HCT116 (cell line): ENCODE measurements around the gene WAC. TPM values are rescaled to one million over a fixed set of nuclear protein-coding genes. Genes with fewer than 3 reads are reported as not detected.
"Not testable (repeated sequence)": the region's sequence is repeated elsewhere in the genome, so short reads cannot be mapped to it uniquely, and the experiment has no call there.

Experiments
- ATAC-seq: fragments of 200-7000 bp; cut with Tn5 transposase; 2 replicates; pipeline ENCODE4 v1.9.1; 2020; ENCODE audit warnings: mild to moderate bottlenecking, moderate library complexity
- BruUV-seq: library from RNA; stranded (reverse); fragments of 400-500 nt; replicated peaks from 2 replicates; lab custom pipeline; 2021; lab: Mats Ljungman, UMichigan
- CTCF ChIA-PET: fragments of 300-600 bp; sonication (Branson Sonifier 250); formaldehyde crosslinking; loops from one replicate; lab custom pipeline; 2021; ENCODE audit warnings: antibody characterized with exemption; lab: Charles Lee
- POLR2A ChIA-PET: fragments of 300-600, 350-600 bp; sonication (Branson Sonifier 250); formaldehyde crosslinking; loops from one replicate; lab custom pipeline; 2021; ENCODE audit warnings: antibody characterized with exemption; lab: Charles Lee
- RAD21 ChIA-PET, 2 experiments: fragments of 300-600 bp; sonication (Branson Sonifier 250); formaldehyde crosslinking; loops; one replicate each; lab custom pipeline; 2023; ENCODE audit warnings: low total read pairs in 2 of 2; ENCODE audit not compliant: uncharacterized antibody in 2 of 2, unreplicated experiment in 2 of 2, low non-redundant PET in 1 of 2; lab: Charles Lee
- DNase-seq: peaks from one replicate; pipeline ENCODE4 v3.0.0-alpha.2; 2010; ENCODE audit warnings: low read depth, low spot score
- H2AFZ ChIP-seq: fragments of 200-600 bp; shearing (Covaris generic), sonication (generic); 2 replicates; pipeline ENCODE4 v1.6.1; 2017; ENCODE audit warnings: low read depth, mixed run types, mixed read lengths, antibody characterized with exemption, low read length; ENCODE audit not compliant: poor library complexity, severe bottlenecking
- H3K27ac ChIP-seq: 2 replicates; pipeline ENCODE4 v1.5.1; 2012; ENCODE audit warnings: low read depth, low read length
- H3K27me3 ChIP-seq: fragments of 200-600 bp; sonication (generic); 2 replicates; pipeline ENCODE4 v1.6.1; 2016; ENCODE audit warnings: mixed run types, low read length, mixed read lengths; ENCODE audit not compliant: insufficient read depth
- H3K36me3 ChIP-seq, 2 experiments: fragments of 200-500 bp in 1 of 2; fragments of 200-600 bp in 1 of 2; sonication (Bioruptor generic) in 1 of 2; sonication (generic) in 1 of 2; 2 replicates each; pipeline versions ENCODE4 v1.5.1 to v1.6.1; 2014 to 2016; ENCODE audit warnings: low read length in 2 of 2, inconsistent platforms in 1 of 2, mixed read lengths in 1 of 2, mixed run types in 1 of 2; ENCODE audit not compliant: insufficient read depth in 2 of 2, control insufficient read depth in 1 of 2
- H3K4me1 ChIP-seq, 2 experiments: fragments of 200-600 bp in 1 of 2; sonication (generic) in 1 of 2; 2 replicates each; pipeline versions ENCODE4 v1.5.1 to v1.6.1; 2012 to 2017; ENCODE audit warnings: low read length in 2 of 2, inconsistent platforms in 1 of 2, mild to moderate bottlenecking in 1 of 2, mixed read lengths in 1 of 2, mixed run types in 1 of 2, moderate library complexity in 1 of 2; ENCODE audit not compliant: insufficient read depth in 2 of 2, control insufficient read depth in 1 of 2
- H3K4me2 ChIP-seq: fragments of 200-600 bp; sonication (generic); 2 replicates; pipeline ENCODE4 v1.6.1; 2017; ENCODE audit warnings: mixed run types, low read length, mixed read lengths
- H3K4me3 ChIP-seq, 2 experiments: fragments of 200-600 bp in 1 of 2; sonication (generic) in 1 of 2; replicated peaks in 1 of 2; 2 replicates each; pipeline ENCODE4 v1.5.1; 2011 to 2016; ENCODE audit warnings: low read length in 2 of 2, control low read depth in 1 of 2, low read depth in 1 of 2, mild to moderate bottlenecking in 1 of 2, mixed read lengths in 1 of 2, mixed run types in 1 of 2
- H3K79me2 ChIP-seq: fragments of 200-600 bp; sonication (generic); 2 replicates; pipeline ENCODE4 v1.6.1; 2017; ENCODE audit warnings: mild to moderate bottlenecking, mixed run types, low read length, moderate library complexity, mixed read lengths; ENCODE audit not compliant: insufficient read depth
- H3K9ac ChIP-seq: fragments of 200-600 bp; sonication (generic); 2 replicates; pipeline ENCODE4 v1.6.1; 2016; ENCODE audit warnings: low read length, mixed read lengths
- H3K9me2 ChIP-seq: fragments of 200-600 bp; sonication (generic), shearing (Covaris generic); 2 replicates; pipeline ENCODE4 v1.6.1; 2017; ENCODE audit warnings: mixed run types, mild to moderate bottlenecking, moderate library complexity; ENCODE audit not compliant: insufficient read depth
- H3K9me3 ChIP-seq, 2 experiments: fragments of 200-500 bp in 1 of 2; fragments of 200-600 bp in 1 of 2; sonication (Bioruptor generic) in 1 of 2; sonication (generic) in 1 of 2; 2 replicates each; pipeline ENCODE4 v1.6.1; 2014 to 2017; ENCODE audit warnings: low read length in 2 of 2, mixed read lengths in 2 of 2, inconsistent platforms in 1 of 2, low read depth in 1 of 2, mild to moderate bottlenecking in 1 of 2, mixed run types in 1 of 2, moderate library complexity in 1 of 2; ENCODE audit not compliant: control insufficient read depth in 1 of 2, insufficient read depth in 1 of 2
- H4K20me1 ChIP-seq: fragments of 200-600 bp; sonication (generic), shearing (Covaris generic); 2 replicates; pipeline ENCODE4 v1.6.1; 2017; ENCODE audit warnings: mixed run types, mild to moderate bottlenecking, moderate library complexity; ENCODE audit not compliant: insufficient read depth
- EGR1 ChIP-seq: IDR thresholded peaks from 2 replicates; pipeline ENCODE4 v1.6.1; 2012; ENCODE audit warnings: low read depth
- SP1 ChIP-seq: IDR thresholded peaks from 2 replicates; pipeline ENCODE4 v1.6.1; 2012; ENCODE audit warnings: low read depth
- YY1 ChIP-seq: IDR thresholded peaks from 2 replicates; pipeline ENCODE4 v1.6.1; 2011; ENCODE audit warnings: low read length, low read depth, moderate library complexity, mild to moderate bottlenecking; ENCODE audit not compliant: insufficient replicate concordance; ENCODE audit errors: extremely low read depth
- ZNF274 ChIP-seq: fragments of 200-500 bp; sonication (Bioruptor generic); IDR thresholded peaks from 2 replicates; pipeline ENCODE4 v1.6.1; 2014; ENCODE audit warnings: mild to moderate bottlenecking, low read depth, low read length, inconsistent platforms
- intact Hi-C: fragments of 100-400 bp; cut with micrococcal nuclease; formaldehyde crosslinking; loops from 2 replicates; pipeline ENCODE4 v1.10.0; 2022
- total RNA-seq: library from RNA; stranded (reverse); gene quantifications from one replicate; pipeline ENCODE4 v1.2.1, GENCODE V29; 2021; ENCODE audit not compliant: unreplicated experiment
- TF ChIP-seq, protein P1 (sequence below): IDR thresholded peaks from 2 replicates; pipeline ENCODE4 v1.6.1; 2012; ENCODE audit warnings: low read depth
- TF ChIP-seq, protein P2 (sequence below), 3 experiments: fragments of 200-600 bp in 1 of 3; sonication (generic) in 1 of 3; IDR thresholded peaks in 2 of 3; conservative IDR thresholded peaks in 1 of 3; 2 replicates each; pipeline ENCODE4 v1.5.1; 2012 to 2017; ENCODE audit warnings: low read depth in 2 of 3, low read length in 2 of 3, antibody characterized with exemption in 1 of 3, borderline replicate concordance in 1 of 3, control low read depth in 1 of 3, mild to moderate bottlenecking in 1 of 3, mixed read lengths in 1 of 3, mixed run types in 1 of 3, moderate library complexity in 1 of 3; ENCODE audit not compliant: insufficient read depth in 1 of 3
- TF ChIP-seq, protein P3 (sequence below): IDR thresholded peaks from 2 replicates; pipeline ENCODE4 v1.6.1; 2011; ENCODE audit warnings: mild to moderate bottlenecking, low read length, moderate library complexity; ENCODE audit not compliant: insufficient replicate concordance; ENCODE audit errors: extremely low read depth

WAC gene
- total RNA-seq, 1 experiment from 2014 or later = 117 TPM

DNA sequence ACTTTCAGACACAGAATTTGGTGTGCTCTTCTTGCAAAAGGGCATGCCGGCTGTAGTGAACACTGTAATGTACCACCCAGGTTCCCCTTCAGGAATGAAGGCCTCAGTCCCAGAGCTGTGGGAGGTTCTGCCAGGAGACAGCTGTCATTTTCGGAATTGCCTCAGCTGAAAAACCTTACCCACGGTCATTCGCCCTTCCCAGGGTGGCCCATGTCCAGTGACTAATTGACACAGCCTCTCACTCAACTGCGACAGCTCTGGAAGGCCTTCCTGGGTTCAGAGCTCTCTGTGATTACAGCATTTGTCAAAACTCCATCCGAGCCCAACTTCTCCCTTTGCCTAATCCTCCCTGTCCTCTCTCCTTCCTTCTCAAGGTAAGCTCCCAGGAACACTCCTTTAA is 43.7 kb upstream of the WAC start:
- H3K4me3 ChIP-seq = no peak overlapping the region
- CTCF ChIA-PET = no interaction called here
- TF ChIP-seq, protein P1, sequence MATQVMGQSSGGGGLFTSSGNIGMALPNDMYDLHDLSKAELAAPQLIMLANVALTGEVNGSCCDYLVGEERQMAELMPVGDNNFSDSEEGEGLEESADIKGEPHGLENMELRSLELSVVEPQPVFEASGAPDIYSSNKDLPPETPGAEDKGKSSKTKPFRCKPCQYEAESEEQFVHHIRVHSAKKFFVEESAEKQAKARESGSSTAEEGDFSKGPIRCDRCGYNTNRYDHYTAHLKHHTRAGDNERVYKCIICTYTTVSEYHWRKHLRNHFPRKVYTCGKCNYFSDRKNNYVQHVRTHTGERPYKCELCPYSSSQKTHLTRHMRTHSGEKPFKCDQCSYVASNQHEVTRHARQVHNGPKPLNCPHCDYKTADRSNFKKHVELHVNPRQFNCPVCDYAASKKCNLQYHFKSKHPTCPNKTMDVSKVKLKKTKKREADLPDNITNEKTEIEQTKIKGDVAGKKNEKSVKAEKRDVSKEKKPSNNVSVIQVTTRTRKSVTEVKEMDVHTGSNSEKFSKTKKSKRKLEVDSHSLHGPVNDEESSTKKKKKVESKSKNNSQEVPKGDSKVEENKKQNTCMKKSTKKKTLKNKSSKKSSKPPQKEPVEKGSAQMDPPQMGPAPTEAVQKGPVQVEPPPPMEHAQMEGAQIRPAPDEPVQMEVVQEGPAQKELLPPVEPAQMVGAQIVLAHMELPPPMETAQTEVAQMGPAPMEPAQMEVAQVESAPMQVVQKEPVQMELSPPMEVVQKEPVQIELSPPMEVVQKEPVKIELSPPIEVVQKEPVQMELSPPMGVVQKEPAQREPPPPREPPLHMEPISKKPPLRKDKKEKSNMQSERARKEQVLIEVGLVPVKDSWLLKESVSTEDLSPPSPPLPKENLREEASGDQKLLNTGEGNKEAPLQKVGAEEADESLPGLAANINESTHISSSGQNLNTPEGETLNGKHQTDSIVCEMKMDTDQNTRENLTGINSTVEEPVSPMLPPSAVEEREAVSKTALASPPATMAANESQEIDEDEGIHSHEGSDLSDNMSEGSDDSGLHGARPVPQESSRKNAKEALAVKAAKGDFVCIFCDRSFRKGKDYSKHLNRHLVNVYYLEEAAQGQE = no peak
- TF ChIP-seq, protein P2, sequence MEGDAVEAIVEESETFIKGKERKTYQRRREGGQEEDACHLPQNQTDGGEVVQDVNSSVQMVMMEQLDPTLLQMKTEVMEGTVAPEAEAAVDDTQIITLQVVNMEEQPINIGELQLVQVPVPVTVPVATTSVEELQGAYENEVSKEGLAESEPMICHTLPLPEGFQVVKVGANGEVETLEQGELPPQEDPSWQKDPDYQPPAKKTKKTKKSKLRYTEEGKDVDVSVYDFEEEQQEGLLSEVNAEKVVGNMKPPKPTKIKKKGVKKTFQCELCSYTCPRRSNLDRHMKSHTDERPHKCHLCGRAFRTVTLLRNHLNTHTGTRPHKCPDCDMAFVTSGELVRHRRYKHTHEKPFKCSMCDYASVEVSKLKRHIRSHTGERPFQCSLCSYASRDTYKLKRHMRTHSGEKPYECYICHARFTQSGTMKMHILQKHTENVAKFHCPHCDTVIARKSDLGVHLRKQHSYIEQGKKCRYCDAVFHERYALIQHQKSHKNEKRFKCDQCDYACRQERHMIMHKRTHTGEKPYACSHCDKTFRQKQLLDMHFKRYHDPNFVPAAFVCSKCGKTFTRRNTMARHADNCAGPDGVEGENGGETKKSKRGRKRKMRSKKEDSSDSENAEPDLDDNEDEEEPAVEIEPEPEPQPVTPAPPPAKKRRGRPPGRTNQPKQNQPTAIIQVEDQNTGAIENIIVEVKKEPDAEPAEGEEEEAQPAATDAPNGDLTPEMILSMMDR (IDR thresholded peaks at IDR 0.05 in 2 of 3, conservative IDR thresholded peaks at IDR 0.05 in 1 of 3; ENCODE audit: borderline replicate concordance in 1 of 3, insufficient read depth in 1 of 3, low read depth in 2 of 3, low read length in 2 of 3) = no peak
- TF ChIP-seq, protein P3, sequence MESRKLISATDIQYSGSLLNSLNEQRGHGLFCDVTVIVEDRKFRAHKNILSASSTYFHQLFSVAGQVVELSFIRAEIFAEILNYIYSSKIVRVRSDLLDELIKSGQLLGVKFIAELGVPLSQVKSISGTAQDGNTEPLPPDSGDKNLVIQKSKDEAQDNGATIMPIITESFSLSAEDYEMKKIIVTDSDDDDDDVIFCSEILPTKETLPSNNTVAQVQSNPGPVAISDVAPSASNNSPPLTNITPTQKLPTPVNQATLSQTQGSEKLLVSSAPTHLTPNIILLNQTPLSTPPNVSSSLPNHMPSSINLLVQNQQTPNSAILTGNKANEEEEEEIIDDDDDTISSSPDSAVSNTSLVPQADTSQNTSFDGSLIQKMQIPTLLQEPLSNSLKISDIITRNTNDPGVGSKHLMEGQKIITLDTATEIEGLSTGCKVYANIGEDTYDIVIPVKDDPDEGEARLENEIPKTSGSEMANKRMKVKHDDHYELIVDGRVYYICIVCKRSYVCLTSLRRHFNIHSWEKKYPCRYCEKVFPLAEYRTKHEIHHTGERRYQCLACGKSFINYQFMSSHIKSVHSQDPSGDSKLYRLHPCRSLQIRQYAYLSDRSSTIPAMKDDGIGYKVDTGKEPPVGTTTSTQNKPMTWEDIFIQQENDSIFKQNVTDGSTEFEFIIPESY = no peak
- no peak for TF ChIP-seq ZNF274
- no peak for TF ChIP-seq YY1
- TF ChIP-seq EGR1 = no peak
- no peak for TF ChIP-seq SP1
- H3K9me3 ChIP-seq = no peaks in the 10 kb centered on the region
- no peaks in the 10 kb centered on the region for H3K4me1 ChIP-seq
- no peaks in the 10 kb centered on the region for H3K36me3 ChIP-seq
- no peak overlapping the region for H2AFZ ChIP-seq
- no peak overlapping the region for H3K27ac ChIP-seq
- POLR2A ChIA-PET = no interaction called here
- no peak for DNase-seq
- no peak overlapping the region for H3K9ac ChIP-seq
- no peak overlapping the region for H3K4me2 ChIP-seq
- ATAC-seq = no peak
- no peaks in the 10 kb centered on the region for H3K27me3 ChIP-seq
- H4K20me1 ChIP-seq = no peaks in the 10 kb centered on the region
- RAD21 ChIA-PET = no interaction called here
- H3K9me2 ChIP-seq = no peaks in the 10 kb centered on the region
- intact Hi-C loops = no loop called here
- no TSS peak for BruUV-seq
- H3K79me2 ChIP-seq = no peaks in the 10 kb centered on the region

DNA sequence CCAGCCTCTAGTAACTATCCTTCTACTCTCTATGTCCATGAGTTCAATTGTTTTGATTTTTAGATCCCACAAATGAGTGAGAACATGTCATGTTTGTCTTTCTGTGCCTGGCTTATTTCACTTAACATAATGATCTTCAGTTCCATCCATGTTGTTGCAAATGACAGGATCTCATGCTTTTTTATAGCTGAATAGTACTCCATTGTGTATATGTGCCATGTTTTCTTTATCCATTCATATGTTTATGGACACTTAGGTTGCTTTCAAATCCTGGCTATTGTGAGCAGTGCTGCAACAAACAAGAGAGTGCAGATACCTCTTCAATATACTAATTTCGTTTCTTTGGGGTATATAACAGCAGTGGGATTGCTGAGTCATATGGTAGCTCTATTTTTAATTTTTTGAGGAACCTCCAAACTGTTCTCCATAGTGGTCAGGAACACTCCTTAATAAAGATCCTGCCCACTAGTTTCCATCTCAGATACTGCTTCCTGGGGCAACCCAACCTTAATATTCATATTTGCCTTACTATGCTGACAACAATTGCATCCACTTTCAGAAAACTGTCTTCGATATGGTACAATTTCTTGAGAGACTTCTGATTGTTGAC is 42.6 kb upstream of the WAC start:
- H3K27ac ChIP-seq, POLR2A ChIA-PET, BruUV-seq, H3K9me3 ChIP-seq, H3K36me3 ChIP-seq, H3K9me2 ChIP-seq, intact Hi-C loops, H3K4me2 ChIP-seq, CTCF ChIA-PET, H3K9ac ChIP-seq, H3K4me3 ChIP-seq, H3K79me2 ChIP-seq, H3K4me1 ChIP-seq, RAD21 ChIA-PET, DNase-seq, H2AFZ ChIP-seq, H3K27me3 ChIP-seq, ATAC-seq, H4K20me1 ChIP-seq: not testable (repeated sequence)
